SK-N-SH treated with all-trans-retinoic acid at 6 μM for 48 hours (cell line): Measurements from ENCODE around the gene KRT72.

Experiments used
- ATAC-seq: fragments of 200-7000 bp; cut with Tn5 transposase; 3 replicates; pipeline ENCODE4 v1.9.1; 2020; ENCODE audit warnings: mild to moderate bottlenecking, moderate library complexity
- ARNTL ChIP-seq: fragments of 450-650 bp; formaldehyde crosslinking; IDR thresholded peaks from 2 replicates; pipeline ENCODE4 v1.5.0; 2020; ENCODE audit warnings: low read depth, mild to moderate bottlenecking, moderate library complexity, borderline replicate concordance
- BACH2 ChIP-seq: fragments of 250-450 bp; sonication (Bioruptor Pico); IDR thresholded peaks from 2 replicates; pipeline ENCODE4 v1.9.0; 2021; ENCODE audit warnings: mild to moderate bottlenecking, borderline replicate concordance
- CSDC2 ChIP-seq: fragments of 250-450 bp; sonication (Bioruptor Pico); IDR thresholded peaks from 2 replicates; pipeline ENCODE4 v1.5.0; 2020; ENCODE audit warnings: mild to moderate bottlenecking, moderate library complexity
- ESRRG ChIP-seq: fragments of 250-450 bp; sonication (Bioruptor Pico); IDR thresholded peaks from 2 replicates; pipeline ENCODE4 v1.6.1; 2021; ENCODE audit warnings: mild to moderate bottlenecking
- GLIS3 ChIP-seq: fragments of 250-450 bp; sonication (Bioruptor Pico); IDR thresholded peaks from 2 replicates; pipeline ENCODE4 v1.5.0; 2020; ENCODE audit warnings: mild to moderate bottlenecking, moderate library complexity
- ISL1 ChIP-seq: fragments of 250-450 bp; sonication (Bioruptor Pico); IDR thresholded peaks from 2 replicates; pipeline ENCODE4 v2.1.2; 2022; ENCODE audit warnings: mild to moderate bottlenecking, moderate library complexity
- OSR1 ChIP-seq: fragments of 250-450 bp; sonication (Bioruptor Pico); IDR thresholded peaks from 2 replicates; pipeline ENCODE4 v1.8.0; 2022; ENCODE audit warnings: moderate library complexity, mild to moderate bottlenecking, inconsistent platforms
- PPARA ChIP-seq: fragments of 250-450 bp; sonication (Bioruptor Pico); IDR thresholded peaks from 2 replicates; pipeline ENCODE4 v1.5.0; 2020; ENCODE audit warnings: mild to moderate bottlenecking, borderline replicate concordance
- SNAI2 ChIP-seq: fragments of 250-450 bp; sonication (Bioruptor Pico); IDR thresholded peaks from 2 replicates; pipeline ENCODE4 v1.5.0; 2020; ENCODE audit warnings: mild to moderate bottlenecking, moderate library complexity
- TCF4 ChIP-seq: fragments of 250-450 bp; sonication (Bioruptor Pico); IDR thresholded peaks from 2 replicates; pipeline ENCODE4 v1.8.0; 2021; ENCODE audit warnings: mild to moderate bottlenecking, moderate library complexity, borderline replicate concordance
- ZC3H10 ChIP-seq: fragments of 250-450 bp; sonication (Bioruptor Pico); IDR thresholded peaks from 2 replicates; pipeline ENCODE4 v1.5.1; 2021; ENCODE audit warnings: mild to moderate bottlenecking, moderate library complexity
- ZFP3 ChIP-seq: fragments of 250-450 bp; sonication (Bioruptor Pico); IDR thresholded peaks from 2 replicates; pipeline ENCODE4 v1.5.0; 2020; ENCODE audit warnings: mild to moderate bottlenecking, moderate library complexity
- ZFP30 ChIP-seq: fragments of 450-650 bp; formaldehyde crosslinking; IDR thresholded peaks from 2 replicates; pipeline ENCODE4 v1.5.0; 2022; ENCODE audit warnings: mild to moderate bottlenecking, moderate library complexity
- ZNF70 ChIP-seq: fragments of 450-650 bp; formaldehyde crosslinking; IDR thresholded peaks from 2 replicates; pipeline ENCODE4 v1.5.0; 2020; ENCODE audit warnings: mild to moderate bottlenecking, moderate library complexity
- ZNF8 ChIP-seq: fragments of 450-650 bp; formaldehyde crosslinking; IDR thresholded peaks from 2 replicates; pipeline ENCODE4 v1.5.0; 2020; ENCODE audit warnings: mild to moderate bottlenecking, moderate library complexity
- TF ChIP-seq, protein P1 (sequence below): fragments of 250-450 bp; sonication (Bioruptor Pico); IDR thresholded peaks from 2 replicates; pipeline ENCODE4 v1.5.1; 2020; ENCODE audit warnings: low read depth, mild to moderate bottlenecking, moderate library complexity
- TF ChIP-seq, protein P2 (sequence below): fragments of 250-450 bp; sonication (Bioruptor Pico); IDR thresholded peaks from 2 replicates; pipeline ENCODE4 v1.5.0; 2020; ENCODE audit warnings: mild to moderate bottlenecking, moderate library complexity
- TF ChIP-seq, protein P3 (sequence below): fragments of 250-450 bp; sonication (Bioruptor Pico); IDR thresholded peaks from 2 replicates; pipeline ENCODE4 v1.5.1; 2021; ENCODE audit warnings: mild to moderate bottlenecking, moderate library complexity
- TF ChIP-seq, protein P4 (sequence below): fragments of 250-450 bp; sonication (Bioruptor Pico); IDR thresholded peaks from 2 replicates; pipeline ENCODE4 v1.8.0; 2021; ENCODE audit warnings: low read depth, mild to moderate bottlenecking, moderate library complexity, borderline replicate concordance
- TF ChIP-seq, protein P5 (sequence below): fragments of 250-450 bp; sonication (Bioruptor Pico); IDR thresholded peaks from 2 replicates; pipeline ENCODE4 v1.8.0; 2020; ENCODE audit warnings: mild to moderate bottlenecking, moderate library complexity, borderline replicate concordance

KRT72 gene

DNA sequence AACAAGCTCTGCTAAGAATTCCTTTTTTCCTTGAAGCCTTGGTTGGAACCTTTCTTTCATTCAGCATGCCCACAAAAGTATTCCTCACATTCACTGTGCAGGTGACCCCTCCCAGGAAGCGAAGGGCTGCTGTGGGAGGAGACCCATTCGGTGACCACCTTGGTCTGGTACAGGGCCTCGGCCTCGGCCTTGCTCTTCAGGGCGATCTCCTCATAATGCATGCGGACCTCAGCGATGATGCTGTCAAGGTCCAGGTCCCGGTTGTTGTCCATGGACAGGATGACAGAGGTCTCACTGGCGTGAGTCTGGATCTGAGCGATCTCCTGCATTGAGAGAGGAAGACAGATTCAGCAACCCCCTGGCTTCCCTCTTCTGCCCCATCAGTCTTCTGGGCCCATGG is 30.8 kb downstream of the KRT72 start:
- TF ChIP-seq, protein P1, sequence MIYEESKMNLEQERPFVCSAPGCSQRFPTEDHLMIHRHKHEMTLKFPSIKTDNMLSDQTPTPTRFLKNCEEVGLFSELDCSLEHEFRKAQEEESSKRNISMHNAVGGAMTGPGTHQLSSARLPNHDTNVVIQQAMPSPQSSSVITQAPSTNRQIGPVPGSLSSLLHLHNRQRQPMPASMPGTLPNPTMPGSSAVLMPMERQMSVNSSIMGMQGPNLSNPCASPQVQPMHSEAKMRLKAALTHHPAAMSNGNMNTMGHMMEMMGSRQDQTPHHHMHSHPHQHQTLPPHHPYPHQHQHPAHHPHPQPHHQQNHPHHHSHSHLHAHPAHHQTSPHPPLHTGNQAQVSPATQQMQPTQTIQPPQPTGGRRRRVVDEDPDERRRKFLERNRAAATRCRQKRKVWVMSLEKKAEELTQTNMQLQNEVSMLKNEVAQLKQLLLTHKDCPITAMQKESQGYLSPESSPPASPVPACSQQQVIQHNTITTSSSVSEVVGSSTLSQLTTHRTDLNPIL (CRISPR knock-in tag) = no peak
- TF ChIP-seq PPARA (CRISPR knock-in tag) = no peak
- TF ChIP-seq ESRRG (CRISPR knock-in tag) = no peak
- no peak for TF ChIP-seq ZNF70 (CRISPR knock-in tag)
- no peak for TF ChIP-seq ZFP30
- no peak for TF ChIP-seq OSR1 (CRISPR knock-in tag)
- TF ChIP-seq ZFP3 (CRISPR knock-in tag) = no peak
- TF ChIP-seq, protein P2, sequence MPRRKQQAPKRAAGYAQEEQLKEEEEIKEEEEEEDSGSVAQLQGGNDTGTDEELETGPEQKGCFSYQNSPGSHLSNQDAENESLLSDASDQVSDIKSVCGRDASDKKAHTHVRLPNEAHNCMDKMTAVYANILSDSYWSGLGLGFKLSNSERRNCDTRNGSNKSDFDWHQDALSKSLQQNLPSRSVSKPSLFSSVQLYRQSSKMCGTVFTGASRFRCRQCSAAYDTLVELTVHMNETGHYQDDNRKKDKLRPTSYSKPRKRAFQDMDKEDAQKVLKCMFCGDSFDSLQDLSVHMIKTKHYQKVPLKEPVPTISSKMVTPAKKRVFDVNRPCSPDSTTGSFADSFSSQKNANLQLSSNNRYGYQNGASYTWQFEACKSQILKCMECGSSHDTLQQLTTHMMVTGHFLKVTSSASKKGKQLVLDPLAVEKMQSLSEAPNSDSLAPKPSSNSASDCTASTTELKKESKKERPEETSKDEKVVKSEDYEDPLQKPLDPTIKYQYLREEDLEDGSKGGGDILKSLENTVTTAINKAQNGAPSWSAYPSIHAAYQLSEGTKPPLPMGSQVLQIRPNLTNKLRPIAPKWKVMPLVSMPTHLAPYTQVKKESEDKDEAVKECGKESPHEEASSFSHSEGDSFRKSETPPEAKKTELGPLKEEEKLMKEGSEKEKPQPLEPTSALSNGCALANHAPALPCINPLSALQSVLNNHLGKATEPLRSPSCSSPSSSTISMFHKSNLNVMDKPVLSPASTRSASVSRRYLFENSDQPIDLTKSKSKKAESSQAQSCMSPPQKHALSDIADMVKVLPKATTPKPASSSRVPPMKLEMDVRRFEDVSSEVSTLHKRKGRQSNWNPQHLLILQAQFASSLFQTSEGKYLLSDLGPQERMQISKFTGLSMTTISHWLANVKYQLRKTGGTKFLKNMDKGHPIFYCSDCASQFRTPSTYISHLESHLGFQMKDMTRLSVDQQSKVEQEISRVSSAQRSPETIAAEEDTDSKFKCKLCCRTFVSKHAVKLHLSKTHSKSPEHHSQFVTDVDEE (CRISPR knock-in tag) = no peak
- no peak for TF ChIP-seq ZNF8 (CRISPR knock-in tag)
- no peak for TF ChIP-seq TCF4 (CRISPR knock-in tag)
- TF ChIP-seq, protein P3, sequence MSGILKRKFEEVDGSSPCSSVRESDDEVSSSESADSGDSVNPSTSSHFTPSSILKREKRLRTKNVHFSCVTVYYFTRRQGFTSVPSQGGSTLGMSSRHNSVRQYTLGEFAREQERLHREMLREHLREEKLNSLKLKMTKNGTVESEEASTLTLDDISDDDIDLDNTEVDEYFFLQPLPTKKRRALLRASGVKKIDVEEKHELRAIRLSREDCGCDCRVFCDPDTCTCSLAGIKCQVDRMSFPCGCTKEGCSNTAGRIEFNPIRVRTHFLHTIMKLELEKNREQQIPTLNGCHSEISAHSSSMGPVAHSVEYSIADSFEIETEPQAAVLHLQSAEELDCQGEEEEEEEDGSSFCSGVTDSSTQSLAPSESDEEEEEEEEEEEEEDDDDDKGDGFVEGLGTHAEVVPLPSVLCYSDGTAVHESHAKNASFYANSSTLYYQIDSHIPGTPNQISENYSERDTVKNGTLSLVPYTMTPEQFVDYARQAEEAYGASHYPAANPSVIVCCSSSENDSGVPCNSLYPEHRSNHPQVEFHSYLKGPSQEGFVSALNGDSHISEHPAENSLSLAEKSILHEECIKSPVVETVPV (CRISPR knock-in tag) = no peak
- no peak for TF ChIP-seq ISL1 (CRISPR knock-in tag)
- TF ChIP-seq, protein P4, sequence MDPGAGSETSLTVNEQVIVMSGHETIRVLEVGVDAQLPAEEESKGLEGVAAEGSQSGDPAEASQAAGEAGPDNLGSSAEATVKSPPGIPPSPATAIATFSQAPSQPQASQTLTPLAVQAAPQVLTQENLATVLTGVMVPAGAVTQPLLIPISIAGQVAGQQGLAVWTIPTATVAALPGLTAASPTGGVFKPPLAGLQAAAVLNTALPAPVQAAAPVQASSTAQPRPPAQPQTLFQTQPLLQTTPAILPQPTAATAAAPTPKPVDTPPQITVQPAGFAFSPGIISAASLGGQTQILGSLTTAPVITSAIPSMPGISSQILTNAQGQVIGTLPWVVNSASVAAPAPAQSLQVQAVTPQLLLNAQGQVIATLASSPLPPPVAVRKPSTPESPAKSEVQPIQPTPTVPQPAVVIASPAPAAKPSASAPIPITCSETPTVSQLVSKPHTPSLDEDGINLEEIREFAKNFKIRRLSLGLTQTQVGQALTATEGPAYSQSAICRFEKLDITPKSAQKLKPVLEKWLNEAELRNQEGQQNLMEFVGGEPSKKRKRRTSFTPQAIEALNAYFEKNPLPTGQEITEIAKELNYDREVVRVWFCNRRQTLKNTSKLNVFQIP = no peak
- TF ChIP-seq BACH2 (CRISPR knock-in tag) = no peak
- TF ChIP-seq ARNTL = no peak
- TF ChIP-seq SNAI2 = no peak
- TF ChIP-seq, protein P5, sequence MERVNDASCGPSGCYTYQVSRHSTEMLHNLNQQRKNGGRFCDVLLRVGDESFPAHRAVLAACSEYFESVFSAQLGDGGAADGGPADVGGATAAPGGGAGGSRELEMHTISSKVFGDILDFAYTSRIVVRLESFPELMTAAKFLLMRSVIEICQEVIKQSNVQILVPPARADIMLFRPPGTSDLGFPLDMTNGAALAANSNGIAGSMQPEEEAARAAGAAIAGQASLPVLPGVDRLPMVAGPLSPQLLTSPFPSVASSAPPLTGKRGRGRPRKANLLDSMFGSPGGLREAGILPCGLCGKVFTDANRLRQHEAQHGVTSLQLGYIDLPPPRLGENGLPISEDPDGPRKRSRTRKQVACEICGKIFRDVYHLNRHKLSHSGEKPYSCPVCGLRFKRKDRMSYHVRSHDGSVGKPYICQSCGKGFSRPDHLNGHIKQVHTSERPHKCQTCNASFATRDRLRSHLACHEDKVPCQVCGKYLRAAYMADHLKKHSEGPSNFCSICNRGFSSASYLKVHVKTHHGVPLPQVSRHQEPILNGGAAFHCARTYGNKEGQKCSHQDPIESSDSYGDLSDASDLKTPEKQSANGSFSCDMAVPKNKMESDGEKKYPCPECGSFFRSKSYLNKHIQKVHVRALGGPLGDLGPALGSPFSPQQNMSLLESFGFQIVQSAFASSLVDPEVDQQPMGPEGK (CRISPR knock-in tag) = no peak
- no peak for TF ChIP-seq GLIS3 (CRISPR knock-in tag)
- TF ChIP-seq CSDC2 = no peak
- TF ChIP-seq ZC3H10 (CRISPR knock-in tag) = no peak
- no peak for ATAC-seq

DNA sequence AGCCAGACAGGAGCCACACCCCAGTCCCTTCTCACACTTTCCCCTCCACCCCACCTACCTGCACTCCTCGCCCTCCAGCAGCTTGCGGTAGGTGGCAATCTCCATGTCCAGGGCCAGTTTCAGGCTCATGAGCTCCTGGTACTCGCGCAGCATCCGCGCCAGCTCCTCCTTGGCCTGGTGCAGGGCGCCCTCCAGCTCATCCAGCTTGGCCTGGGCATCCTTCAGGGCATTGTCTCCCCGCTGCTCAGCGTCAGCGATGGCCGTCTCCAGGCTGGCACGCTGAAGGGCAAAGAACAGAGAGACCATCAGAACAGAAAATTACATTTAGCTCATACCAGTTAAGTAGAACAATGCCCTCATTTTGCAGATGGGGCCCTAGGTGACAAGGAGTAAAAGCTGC is 33.2 kb downstream of the KRT72 start:
- no peak for ATAC-seq
- no peak for TF ChIP-seq ZFP30
- TF ChIP-seq ISL1 (CRISPR knock-in tag) = no peak
- TF ChIP-seq ZNF8 (CRISPR knock-in tag) = no peak
- no peak for TF ChIP-seq ZNF70 (CRISPR knock-in tag)
- TF ChIP-seq OSR1 (CRISPR knock-in tag) = no peak

DNA sequence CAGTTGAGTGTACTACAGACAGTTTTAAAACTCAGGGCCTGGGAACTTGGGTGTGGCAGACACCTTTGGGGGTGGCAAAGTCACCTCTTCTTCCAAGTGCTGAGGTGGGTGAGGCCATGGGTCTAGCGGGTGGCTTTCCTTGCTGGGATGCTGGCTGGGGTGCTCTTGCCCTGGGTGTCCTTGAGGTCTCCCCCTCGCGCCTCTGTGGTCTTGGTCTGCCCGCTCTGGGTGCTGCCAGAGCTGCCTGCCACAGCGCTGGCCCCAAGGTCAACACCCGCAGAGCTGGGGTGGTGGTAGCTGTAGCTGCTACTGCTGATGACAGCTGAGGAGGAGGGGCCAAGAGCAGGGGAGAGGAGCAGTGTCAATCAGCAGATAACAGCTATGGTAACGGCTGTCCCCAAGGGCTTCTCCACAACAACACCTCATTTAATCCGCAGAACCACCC is 34.4 kb downstream of the KRT72 start:
- TF ChIP-seq, protein P2 (CRISPR knock-in tag) = no peak
- TF ChIP-seq ZFP30 = no peak
- TF ChIP-seq GLIS3 (CRISPR knock-in tag) = no peak
- TF ChIP-seq, protein P5 (CRISPR knock-in tag) = no peak
- TF ChIP-seq ISL1 (CRISPR knock-in tag) = no peak
- TF ChIP-seq SNAI2 = no peak
- no peak for TF ChIP-seq ZFP3 (CRISPR knock-in tag)
- TF ChIP-seq TCF4 (CRISPR knock-in tag) = no peak
- ATAC-seq = no peak
